NB4 (cell line): ENCODE measurements around the gene LRFN3.

ENCODE experiments used
- DNase-seq: peaks from one replicate; pipeline ENCODE4 v3.0.0; 2010; ENCODE audit warnings: low read depth
- H3K4me3 ChIP-seq: one replicate; pipeline ENCODE4 v1.5.1; 2011; ENCODE audit warnings: mild to moderate bottlenecking, low read depth, low read length, moderate library complexity
- MYC ChIP-seq: IDR thresholded peaks from 2 replicates; pipeline ENCODE4 v1.6.1; 2011; ENCODE audit warnings: low read depth, low read length
- POLR2A ChIP-seq: IDR thresholded peaks from 2 replicates; pipeline ENCODE4 v1.6.1; 2011; ENCODE audit warnings: mild to moderate bottlenecking; ENCODE audit not compliant: insufficient read length; ENCODE audit errors: extremely low read depth
- TF ChIP-seq, protein P1 (sequence below): IDR thresholded peaks from 2 replicates; pipeline ENCODE4 v1.6.1; 2011; ENCODE audit warnings: low read depth, low read length
- TF ChIP-seq, protein P2 (sequence below): IDR thresholded peaks from one replicate; pipeline ENCODE4 v1.5.1; 2012; ENCODE audit warnings: low read depth, low read length

LRFN3 gene

DNA sequence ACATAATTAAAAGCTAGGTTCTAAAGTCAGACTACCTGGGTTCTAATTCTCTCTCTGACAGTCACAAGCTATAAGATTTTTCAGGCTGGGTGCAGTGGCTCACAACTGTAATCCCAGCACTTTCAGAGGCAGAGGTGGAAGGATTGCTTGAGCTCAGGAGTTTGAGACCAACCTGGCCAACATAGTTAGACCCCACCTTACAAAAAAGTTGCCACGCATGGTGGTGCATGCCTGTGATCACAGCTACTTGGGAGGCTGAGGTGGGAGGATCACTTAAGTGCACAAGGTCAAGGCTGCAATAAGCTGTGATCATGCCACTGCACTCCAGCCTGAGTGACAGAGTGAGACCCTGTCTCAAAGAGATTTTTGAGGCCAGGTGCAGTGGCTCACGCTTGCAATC is 41.8 kb upstream of the LRFN3 start:
- no peak for TF ChIP-seq POLR2A
- TF ChIP-seq, protein P1, sequence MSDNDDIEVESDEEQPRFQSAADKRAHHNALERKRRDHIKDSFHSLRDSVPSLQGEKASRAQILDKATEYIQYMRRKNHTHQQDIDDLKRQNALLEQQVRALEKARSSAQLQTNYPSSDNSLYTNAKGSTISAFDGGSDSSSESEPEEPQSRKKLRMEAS, result no peak
- TF ChIP-seq, protein P2, sequence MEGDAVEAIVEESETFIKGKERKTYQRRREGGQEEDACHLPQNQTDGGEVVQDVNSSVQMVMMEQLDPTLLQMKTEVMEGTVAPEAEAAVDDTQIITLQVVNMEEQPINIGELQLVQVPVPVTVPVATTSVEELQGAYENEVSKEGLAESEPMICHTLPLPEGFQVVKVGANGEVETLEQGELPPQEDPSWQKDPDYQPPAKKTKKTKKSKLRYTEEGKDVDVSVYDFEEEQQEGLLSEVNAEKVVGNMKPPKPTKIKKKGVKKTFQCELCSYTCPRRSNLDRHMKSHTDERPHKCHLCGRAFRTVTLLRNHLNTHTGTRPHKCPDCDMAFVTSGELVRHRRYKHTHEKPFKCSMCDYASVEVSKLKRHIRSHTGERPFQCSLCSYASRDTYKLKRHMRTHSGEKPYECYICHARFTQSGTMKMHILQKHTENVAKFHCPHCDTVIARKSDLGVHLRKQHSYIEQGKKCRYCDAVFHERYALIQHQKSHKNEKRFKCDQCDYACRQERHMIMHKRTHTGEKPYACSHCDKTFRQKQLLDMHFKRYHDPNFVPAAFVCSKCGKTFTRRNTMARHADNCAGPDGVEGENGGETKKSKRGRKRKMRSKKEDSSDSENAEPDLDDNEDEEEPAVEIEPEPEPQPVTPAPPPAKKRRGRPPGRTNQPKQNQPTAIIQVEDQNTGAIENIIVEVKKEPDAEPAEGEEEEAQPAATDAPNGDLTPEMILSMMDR, result no peak
- no peak for TF ChIP-seq MYC
- DNase-seq, result no peak
- H3K4me3 ChIP-seq, result no peak overlapping the region

DNA sequence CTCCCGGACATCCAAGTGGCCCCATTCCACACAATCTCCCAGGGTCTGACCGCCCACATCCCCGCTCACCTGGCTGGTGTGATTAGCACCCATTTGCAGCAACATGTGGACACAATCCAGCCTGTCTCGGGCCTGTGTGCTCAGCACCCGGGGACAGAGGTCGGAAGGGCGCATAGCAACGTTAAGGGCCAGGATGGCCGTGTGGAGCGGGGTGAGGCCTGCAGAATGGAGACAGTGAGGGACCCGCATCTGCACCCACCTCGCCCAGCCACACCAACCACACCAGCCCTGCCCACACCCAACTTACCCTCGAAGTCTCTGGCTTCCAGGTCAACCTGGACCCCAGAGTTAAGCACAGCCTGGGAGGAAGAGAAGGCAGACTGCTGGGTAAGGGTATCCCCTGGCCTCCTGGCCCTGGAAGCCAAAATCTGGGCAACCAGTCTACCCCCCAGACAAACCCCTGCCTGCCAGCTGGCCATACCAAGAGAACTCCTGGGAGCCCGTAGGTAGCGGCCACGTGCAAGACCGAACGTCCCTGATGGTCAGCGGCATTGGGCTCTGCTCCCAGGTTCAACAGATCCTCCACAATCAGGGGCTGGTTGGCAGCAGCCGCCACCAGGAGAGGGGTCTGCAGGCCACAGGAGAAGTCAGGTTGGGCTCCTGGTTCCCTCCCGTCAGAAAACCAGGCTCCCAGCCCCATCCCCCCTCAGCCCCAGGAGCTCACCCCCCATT is 40.1 kb upstream of the LRFN3 start:
- no peak overlapping the region for H3K4me3 ChIP-seq
- DNase-seq, result no peak
- TF ChIP-seq, protein P1, result no peak
- no peak for TF ChIP-seq MYC
- TF ChIP-seq, protein P2, result no peak

DNA sequence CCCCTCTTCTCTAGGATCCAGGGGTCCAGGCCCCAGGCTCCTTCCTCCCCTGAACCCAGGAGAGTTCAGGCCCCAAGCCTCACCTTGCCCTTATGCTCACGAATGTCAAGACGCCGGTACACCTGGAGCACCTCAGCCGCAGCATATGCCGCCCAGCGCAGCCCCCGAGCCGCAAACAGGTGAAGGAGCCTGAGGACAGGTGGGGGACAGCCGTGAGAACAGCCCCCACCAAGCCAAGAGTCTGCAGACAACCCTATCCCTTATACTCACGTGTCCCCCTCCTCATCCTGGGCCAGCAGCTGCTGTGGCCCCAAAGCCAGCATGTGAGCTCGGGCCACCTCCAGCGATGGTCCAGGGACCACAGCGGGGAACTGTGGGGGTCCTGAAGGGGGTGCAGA is 39.5 kb upstream of the LRFN3 start:
- no peak for DNase-seq
- TF ChIP-seq, protein P2, result no peak
- TF ChIP-seq MYC (no peak), POLR2A (no peak)
- TF ChIP-seq, protein P1, result no peak
- no peak overlapping the region for H3K4me3 ChIP-seq

DNA sequence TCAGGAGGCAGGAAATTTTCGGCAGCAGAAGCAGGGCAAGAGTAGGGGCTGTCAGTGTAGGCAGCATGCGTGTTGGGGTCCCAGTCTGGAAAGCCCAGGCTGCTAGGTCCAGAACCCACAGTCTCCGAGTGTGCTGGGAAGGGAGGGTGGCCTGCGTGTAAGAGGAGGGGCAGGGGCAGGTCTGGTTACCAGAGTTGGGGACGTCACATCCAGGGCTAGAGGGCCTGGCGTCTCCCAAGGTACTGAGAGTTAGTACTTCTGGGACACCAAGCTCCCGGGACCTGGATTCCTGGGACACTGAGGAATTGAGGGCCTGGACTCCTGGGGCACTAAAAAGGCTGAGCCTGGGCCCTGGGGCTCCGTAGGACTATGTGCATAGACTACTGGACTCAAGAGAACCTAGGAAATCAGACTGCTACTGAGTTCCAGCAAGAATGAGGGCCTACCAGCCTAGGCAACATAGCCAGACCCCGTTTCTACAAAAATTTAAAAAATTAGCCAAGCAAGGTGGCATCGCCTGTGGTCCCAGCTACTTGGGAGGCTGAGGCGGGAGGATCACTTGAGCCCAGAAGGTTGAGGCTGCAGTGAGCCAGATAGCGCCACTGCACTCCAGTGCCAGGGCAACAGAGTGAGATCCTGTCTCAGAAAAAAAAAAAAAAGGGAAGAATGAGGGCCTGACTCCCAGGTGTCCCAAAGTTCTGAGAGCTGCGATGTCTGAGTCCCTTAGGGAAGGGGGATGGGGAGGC is 38.3 kb upstream of the LRFN3 start:
- no peak overlapping the region for H3K4me3 ChIP-seq
- DNase-seq, result no peak
- TF ChIP-seq, protein P1, result no peak
- TF ChIP-seq POLR2A (no peak), MYC (no peak)
- TF ChIP-seq, protein P2, result no peak

DNA sequence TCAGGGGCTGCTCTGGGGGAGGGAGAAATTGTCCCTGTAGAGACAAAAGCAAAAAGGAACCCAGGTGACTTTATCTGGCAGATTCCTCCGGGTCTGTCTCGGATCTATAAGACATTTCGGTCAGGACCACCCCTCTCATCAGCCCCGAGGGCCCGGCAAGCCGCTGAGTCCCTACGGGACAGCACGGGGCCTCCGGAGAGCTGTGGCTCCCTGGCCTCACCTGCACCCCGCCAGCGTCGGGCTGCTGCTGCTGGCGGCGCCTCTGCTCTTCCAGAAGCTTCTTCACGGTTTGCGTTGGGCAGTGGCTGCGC is 37.7 kb upstream of the LRFN3 start:
- TF ChIP-seq POLR2A, result no peak
- TF ChIP-seq, protein P1, result no peak
- H3K4me3 ChIP-seq, result no peak overlapping the region

DNA sequence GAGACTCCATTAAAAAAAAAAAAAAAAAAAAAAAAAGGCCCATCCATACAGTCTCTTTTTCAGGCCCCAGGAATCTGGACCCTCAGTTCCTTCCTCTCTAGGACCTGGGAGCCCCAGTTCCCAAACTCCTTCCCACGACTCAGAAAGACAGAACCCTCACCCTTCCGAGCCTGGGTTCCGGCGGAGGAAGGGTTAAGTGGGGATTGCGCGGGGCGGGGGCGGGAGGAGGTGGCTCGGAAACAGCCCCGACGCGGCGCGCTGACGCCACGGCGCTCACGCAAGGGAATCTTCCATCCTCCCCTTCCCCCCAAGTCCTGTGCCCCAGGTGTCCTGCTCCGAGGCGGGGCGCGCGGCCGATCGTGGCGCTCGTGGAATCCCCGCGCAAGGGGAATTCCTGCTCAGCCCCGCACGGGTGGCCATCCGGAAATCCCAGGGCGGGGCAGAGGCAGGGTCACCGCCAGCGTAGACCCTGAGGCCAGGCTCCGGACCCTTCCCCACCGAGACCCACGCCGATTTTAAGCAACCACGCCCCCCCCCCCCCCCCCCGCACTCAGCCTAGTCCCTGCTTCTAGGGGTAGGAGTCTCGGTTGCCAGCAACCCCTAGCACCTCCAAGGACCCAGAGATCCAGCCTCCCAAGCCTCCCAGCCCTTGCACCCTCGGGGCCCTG is 36.5 kb upstream of the LRFN3 start:
- TF ChIP-seq, protein P1, result peak; percentile 18; the same call in 1 of the 2 replicates
- TF ChIP-seq POLR2A (peak; percentile 37), MYC (no peak)
- TF ChIP-seq, protein P2, result no peak
- peak; percentile 81 for DNase-seq
- peak overlapping the region; percentile 74 for H3K4me3 ChIP-seq

More for the DNA sequence above, 37.7 kb upstream of the LRFN3 start:
- DNase-seq, result no peak
